Urinary bladder (tissue), 4 donors: ENCODE data around the gene TFAP2B. TPM values are rescaled to one million over a fixed set of nuclear protein-coding genes. Genes with fewer than 3 reads are reported as not detected.

Experiments
- DNase-seq: peaks from one replicate; pipeline ENCODE4 v3.0.0-alpha.2; 2015; ENCODE audit errors: extremely low spot score
- H3K27ac ChIP-seq: one replicate; pipeline ENCODE4 v1.5.1; 2013; ENCODE audit warnings: low read depth, mild to moderate bottlenecking, moderate library complexity
- H3K36me3 ChIP-seq: one replicate; pipeline ENCODE4 v1.6.1; 2013; ENCODE audit warnings: mild to moderate bottlenecking, moderate library complexity; ENCODE audit not compliant: insufficient read depth
- H3K4me1 ChIP-seq: one replicate; pipeline ENCODE4 v1.6.1; 2013; ENCODE audit warnings: mild to moderate bottlenecking, moderate library complexity; ENCODE audit not compliant: insufficient read depth
- H3K4me3 ChIP-seq: one replicate; pipeline ENCODE4 v1.5.1; 2013; ENCODE audit warnings: low read depth, low read length
- WGBS: extraction: QIAGEN DNeasy Blood & Tissue Kit; methylation state at CpG from one replicate; pipeline ENCODE4 v1.1.7; 2013; 5-methylcytosine and 5-hydroxymethylcytosine counted together
- polyA plus RNA-seq: library from polyadenylated mRNA; stranded (reverse); fragments of 200-250 nt; gene quantifications from one replicate; pipeline ENCODE4 v1.2.3, GENCODE V29; 2013
- total RNA-seq: library from RNA; depleted of rRNA; stranded (reverse); fragments of >200 nt; gene quantifications from one replicate; pipeline ENCODE4 v1.2.3, GENCODE V29; 2014
- donor health status: healthy with polysubstance abuse.
- donor health status: healthy.

Gene TFAP2B
- total and polyA plus RNA-seq, 2 donors, result 0.20 to 0.48 TPM

DNA sequence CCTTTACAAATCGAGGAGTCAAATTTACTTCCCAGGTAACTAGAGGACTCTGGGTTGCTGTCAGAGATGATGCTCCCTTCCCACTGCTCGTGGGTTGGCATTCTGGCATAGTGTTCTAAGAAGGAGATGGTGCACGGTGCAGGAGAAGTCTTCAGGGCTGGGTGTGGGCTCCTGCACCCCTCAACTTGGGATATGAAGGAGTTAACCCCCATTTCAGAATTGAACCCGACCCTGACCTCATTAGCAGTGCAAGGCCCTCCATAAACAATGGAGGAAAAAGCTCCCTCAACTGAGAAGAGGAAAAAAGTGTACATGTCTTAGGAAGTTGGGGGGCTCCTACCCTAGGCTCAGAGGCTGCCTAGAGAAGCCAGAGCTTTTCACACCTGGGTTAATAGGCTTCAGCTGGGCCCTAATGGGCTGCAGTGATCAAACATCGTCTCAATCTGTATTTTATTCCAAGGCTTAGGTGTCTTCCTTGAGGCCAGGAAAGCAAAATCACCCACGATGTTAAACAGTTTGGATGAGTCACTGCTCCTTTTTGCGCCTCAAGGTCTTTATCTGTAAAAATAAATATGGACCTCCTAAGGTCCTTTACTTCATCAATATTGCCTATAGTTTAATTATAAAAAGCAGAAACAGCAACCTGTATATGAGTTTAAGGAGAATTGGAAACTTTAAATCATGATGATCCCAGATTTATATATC lies 29.4 kb downstream of the TFAP2B start:
- no peak for DNase-seq
- Histone ChIP-seq H3K4me1 (peaks cover 1% of the 10 kb centered on the region), H3K27ac (no peak overlapping the region), H3K36me3 (no peaks in the 10 kb centered on the region), H3K4me3 (no peak overlapping the region)
- 7% methylated on average over 7 of the region's 7 CpGs for WGBS

DNA sequence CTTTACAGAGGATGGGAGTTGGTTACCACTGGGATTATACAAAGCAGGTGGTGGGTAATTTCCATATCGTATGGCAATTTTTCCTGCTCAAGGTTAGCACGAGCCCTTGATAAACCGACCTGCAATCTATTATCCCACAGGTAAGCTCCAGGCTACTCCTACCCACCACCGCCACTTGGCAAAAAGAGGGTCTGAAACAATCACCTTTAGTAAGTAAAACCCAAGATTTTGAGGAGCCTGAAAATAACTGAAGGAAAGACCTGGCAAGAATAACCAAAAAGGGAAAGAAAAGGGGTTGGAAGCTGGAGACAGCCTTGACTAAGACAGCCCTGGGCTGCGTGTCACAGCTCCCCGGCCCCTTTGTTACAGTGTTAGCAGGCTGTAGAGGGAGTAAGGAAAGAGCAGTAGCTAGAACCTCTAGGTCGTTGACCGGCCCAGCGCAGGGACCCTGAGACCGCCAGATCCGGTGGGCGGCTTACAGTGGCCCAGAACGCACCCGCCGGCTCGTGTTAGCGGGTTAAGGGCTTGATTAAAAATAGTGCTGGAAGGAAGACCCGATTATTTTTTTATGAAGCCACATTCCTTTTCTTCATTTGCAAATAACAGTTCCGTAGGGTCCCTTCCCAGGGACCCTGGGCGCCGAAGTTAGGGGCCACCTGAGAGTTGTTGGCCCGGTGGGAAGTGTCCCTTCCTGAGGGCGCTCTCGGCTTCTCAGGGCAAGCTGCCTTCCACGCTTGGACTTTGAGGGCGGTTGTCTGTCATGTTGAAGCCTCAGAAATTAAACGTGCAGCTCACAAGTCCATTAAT lies 30.5 kb downstream of the TFAP2B start:
- 6% methylated on average over 27 of the region's 27 CpGs for WGBS

DNA sequence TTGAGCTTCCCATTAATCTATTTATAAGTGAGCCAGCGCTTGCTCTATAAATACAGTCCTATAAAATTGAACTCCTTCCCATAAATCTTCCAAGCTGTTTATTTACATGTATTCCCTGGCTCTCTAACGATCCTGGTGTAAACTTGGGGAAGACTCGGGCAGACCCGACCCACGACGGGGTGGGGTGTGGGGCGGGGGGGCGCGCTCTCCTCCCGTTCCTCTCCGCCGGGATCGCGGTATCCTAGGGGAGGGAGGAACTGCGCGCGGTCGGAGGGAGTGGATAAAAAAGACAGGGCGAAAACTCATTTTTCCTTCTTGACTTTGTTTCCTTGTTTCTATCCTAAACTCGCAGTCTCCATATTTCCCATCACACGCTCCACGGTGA lies 31.1 kb downstream of the TFAP2B start:
- H3K4me1 ChIP-seq, result peaks cover 1% of the 10 kb centered on the region
- DNase-seq, result no peak
- WGBS, result 2% methylated on average over 22 of the region's 22 CpGs
- no peak overlapping the region for H3K27ac ChIP-seq
- H3K36me3 ChIP-seq, result no peaks in the 10 kb centered on the region
- H3K4me3 ChIP-seq, result no peak overlapping the region

More for the DNA sequence above, 30.5 kb downstream of the TFAP2B start:
- Histone ChIP-seq H3K4me3 (no peak overlapping the region), H3K36me3 (no peaks in the 10 kb centered on the region), H3K4me1 (peaks cover 1% of the 10 kb centered on the region), H3K27ac (no peak overlapping the region)
- no peak for DNase-seq

GRCh38 chr6:50850223-50851048 lies 31.8 kb downstream of the TFAP2B start:
- H3K4me3 ChIP-seq, result peak overlapping the region; percentile 25
- H3K27ac ChIP-seq, result no peak overlapping the region
- 2% methylated on average over 55 of the region's 55 CpGs for WGBS
- peaks cover 1% of the 10 kb centered on the region for H3K4me1 ChIP-seq
- DNase-seq, result no peak
- H3K36me3 ChIP-seq, result no peaks in the 10 kb centered on the region

DNA sequence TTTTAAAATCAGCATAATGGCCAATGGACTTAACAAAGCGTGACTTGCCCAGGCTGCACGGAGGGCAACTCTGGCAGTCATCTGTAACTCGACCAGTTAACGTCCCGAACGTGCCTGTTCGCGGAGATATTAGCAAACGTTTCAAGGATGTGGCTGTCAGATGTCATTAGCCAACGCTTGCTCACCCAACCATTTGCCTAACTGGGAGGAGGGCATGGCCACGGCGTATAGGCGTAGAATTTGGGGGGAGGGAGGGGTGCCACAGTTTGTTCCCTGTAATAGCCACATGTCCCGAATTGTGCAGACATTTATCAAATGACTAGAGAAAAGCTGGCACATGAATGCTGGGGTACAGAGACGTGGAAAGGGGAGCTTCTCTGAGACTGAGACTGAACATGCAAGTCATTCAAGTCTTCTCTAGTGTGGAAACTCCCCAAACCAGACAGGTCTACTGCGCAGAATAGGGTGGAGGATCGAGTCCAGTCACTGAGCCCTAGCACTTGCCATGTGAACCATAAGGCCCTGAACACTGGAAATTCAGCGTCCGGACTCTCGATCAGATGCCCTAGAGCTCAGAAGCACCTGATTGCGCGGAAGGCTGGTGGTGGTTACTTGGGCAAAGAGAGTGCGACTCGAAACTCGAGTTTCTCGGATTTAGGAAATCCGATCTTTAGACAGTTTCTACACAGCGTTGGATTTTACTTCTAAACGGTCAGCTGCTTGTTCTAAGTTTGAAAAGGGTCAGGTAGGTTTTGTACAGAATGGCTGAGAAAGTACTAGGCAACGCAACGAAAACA lies 32.6 kb downstream of the TFAP2B start:
- H3K36me3 ChIP-seq, result no peaks in the 10 kb centered on the region
- peaks cover 1% of the 10 kb centered on the region for H3K4me1 ChIP-seq
- no peak for DNase-seq
- 9% methylated on average over 31 of the region's 31 CpGs for WGBS
- H3K4me3 ChIP-seq, result no peak overlapping the region
- no peak overlapping the region for H3K27ac ChIP-seq

- DNase-seq, result no peak
- WGBS, result 16% methylated on average over 6 of the region's 6 CpGs
- H3K4me1 ChIP-seq, result peaks cover 1% of the 10 kb centered on the region
- H3K36me3 ChIP-seq, result no peaks in the 10 kb centered on the region
- H3K27ac ChIP-seq, result no peak overlapping the region
- H3K4me3 ChIP-seq, result no peak overlapping the region
Measured at GRCh38 chr6:50853939-50854338, 35.3 kb downstream of the TFAP2B start.

DNA sequence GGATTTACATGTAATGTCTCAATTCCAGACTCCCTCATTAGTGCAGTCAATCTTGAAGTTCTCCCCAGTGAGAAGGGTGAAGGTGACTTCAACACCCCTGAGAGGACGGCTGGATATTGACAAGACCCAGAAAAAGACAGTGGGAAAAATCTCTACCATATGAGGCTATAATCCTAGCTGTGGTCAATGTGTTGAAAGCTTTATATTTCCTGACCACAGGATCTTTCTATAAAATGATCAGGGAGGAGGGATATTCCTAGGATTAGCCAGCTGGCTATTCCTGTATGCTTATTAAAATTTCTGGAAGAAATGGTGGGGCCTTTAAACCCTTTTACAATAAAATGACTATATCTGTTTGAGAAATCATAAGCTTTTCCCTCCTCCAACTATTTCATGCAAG lies 43.0 kb downstream of the TFAP2B start:
- DNase-seq, result no peak
- H3K4me3 ChIP-seq, result no peak overlapping the region
- no peaks in the 10 kb centered on the region for H3K4me1 ChIP-seq
- H3K36me3 ChIP-seq, result no peaks in the 10 kb centered on the region
- no peak overlapping the region for H3K27ac ChIP-seq
- 0% methylated on average over 1 of the region's 1 CpG for WGBS

GRCh38 chr6:50862176-50862575 lies 43.5 kb downstream of the TFAP2B start:
- no peak overlapping the region for H3K4me3 ChIP-seq
- WGBS, result 50% methylated on average over 3 of the region's 3 CpGs
- H3K36me3 ChIP-seq, result no peaks in the 10 kb centered on the region
- no peaks in the 10 kb centered on the region for H3K4me1 ChIP-seq
- DNase-seq, result no peak
- H3K27ac ChIP-seq, result no peak overlapping the region

DNA sequence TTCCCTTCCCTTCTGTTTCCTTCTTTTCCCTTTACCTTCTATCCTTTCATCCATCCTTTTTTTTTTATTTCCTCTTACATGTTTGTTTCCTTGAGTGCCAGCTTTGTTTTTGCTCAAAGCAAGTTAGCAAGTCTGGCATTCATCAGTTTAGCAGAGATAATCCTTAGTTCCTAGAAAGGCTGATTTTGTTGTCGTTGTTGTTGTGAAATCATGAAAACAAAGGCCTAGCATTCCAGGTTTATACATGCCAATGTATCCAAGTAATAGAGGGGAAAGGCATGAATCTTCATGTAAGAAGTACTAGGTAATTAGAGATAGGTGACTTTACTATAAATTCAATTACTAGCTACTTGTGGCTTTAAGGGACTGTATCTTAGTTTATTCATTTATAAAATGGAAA lies 45.9 kb downstream of the TFAP2B start:
- DNase-seq, result no peak
- whole genome bisulfite sequencing, result 24% methylated on average over 1 of the region's 1 CpG

GRCh38 chr6:50868466-50868865 lies 49.8 kb downstream of the TFAP2B start:
- H3K4me3 ChIP-seq, result no peak overlapping the region
- 96% methylated on average over 1 of the region's 1 CpG for WGBS
- no peaks in the 10 kb centered on the region for H3K4me1 ChIP-seq
- no peaks in the 10 kb centered on the region for H3K36me3 ChIP-seq
- no peak overlapping the region for H3K27ac ChIP-seq
- no peak for DNase-seq

More for the DNA sequence above, 45.9 kb downstream of the TFAP2B start:
- H3K27ac ChIP-seq, result no peak overlapping the region
- H3K36me3 ChIP-seq, result no peaks in the 10 kb centered on the region
- no peaks in the 10 kb centered on the region for H3K4me1 ChIP-seq
- no peak overlapping the region for H3K4me3 ChIP-seq

GRCh38 chr6:50873167-50873566 lies 54.5 kb downstream of the TFAP2B start:
- H3K4me3 ChIP-seq, result no peak overlapping the region
- WGBS, result 59% methylated on average over 1 of the region's 1 CpG
- no peaks in the 10 kb centered on the region for H3K36me3 ChIP-seq
- no peaks in the 10 kb centered on the region for H3K4me1 ChIP-seq
- H3K27ac ChIP-seq, result no peak overlapping the region
- DNase-seq, result no peak

DNA sequence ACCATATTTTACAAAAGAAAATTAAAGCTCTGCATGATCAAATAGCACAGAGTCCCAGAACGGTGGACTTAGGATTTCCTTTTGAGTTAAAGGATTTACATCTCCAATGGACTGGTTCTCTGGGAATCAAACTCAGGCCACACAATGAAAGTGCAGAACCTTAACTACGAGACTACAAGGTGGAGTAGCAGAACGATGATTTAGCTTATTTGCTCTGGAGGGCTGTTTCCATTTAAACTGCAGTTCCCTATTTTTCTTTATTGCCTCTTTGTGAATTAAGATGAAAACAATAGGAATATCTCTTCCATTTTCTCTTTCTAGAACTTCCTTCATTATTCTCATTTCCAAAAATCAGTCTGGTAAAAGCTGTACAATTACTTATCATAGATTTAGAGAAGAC lies 65.7 kb downstream of the TFAP2B start:
- no peaks in the 10 kb centered on the region for H3K36me3 ChIP-seq
- H3K27ac ChIP-seq, result no peak overlapping the region
- 63% methylated on average over 3 of the region's 3 CpGs for WGBS
- no peak overlapping the region for H3K4me3 ChIP-seq
- no peak for DNase-seq
- H3K4me1 ChIP-seq, result no peaks in the 10 kb centered on the region

GRCh38 chr6:50887112-50887511 lies 68.4 kb downstream of the TFAP2B start:
- no peak for DNase-seq
- no peak overlapping the region for H3K27ac ChIP-seq
- no peaks in the 10 kb centered on the region for H3K4me1 ChIP-seq
- no peaks in the 10 kb centered on the region for H3K36me3 ChIP-seq
- 40% methylated on average over 1 of the region's 1 CpG for WGBS
- H3K4me3 ChIP-seq, result no peak overlapping the region
